SH-SY5Y (cell line): ENCODE data around the gene MESD.

Experiments
- GATA2 ChIP-seq: IDR thresholded peaks from 2 replicates; pipeline ENCODE4 v1.6.1; 2011; ENCODE audit warnings: mild to moderate bottlenecking, low read depth, low read length
- GATA3 ChIP-seq: IDR thresholded peaks from 2 replicates; pipeline ENCODE4 v1.6.1; 2011; ENCODE audit warnings: low read depth, mild to moderate bottlenecking, low read length, moderate library complexity

- TF ChIP-seq GATA2 (no peak), GATA3 (no peak)
Measured at GRCh38 chr15:80945605-80946004, 44.0 kb downstream of the MESD start.
